ENCODE results near the gene PHF14. TPM values are rescaled to one million over a fixed set of nuclear protein-coding genes. Genes with fewer than 3 reads are reported as not detected.

PHF14 gene
- total RNA-seq, 6 donors from 2014 or later, result 19.0 to 85.9 (median 24.0) TPM

DNA sequence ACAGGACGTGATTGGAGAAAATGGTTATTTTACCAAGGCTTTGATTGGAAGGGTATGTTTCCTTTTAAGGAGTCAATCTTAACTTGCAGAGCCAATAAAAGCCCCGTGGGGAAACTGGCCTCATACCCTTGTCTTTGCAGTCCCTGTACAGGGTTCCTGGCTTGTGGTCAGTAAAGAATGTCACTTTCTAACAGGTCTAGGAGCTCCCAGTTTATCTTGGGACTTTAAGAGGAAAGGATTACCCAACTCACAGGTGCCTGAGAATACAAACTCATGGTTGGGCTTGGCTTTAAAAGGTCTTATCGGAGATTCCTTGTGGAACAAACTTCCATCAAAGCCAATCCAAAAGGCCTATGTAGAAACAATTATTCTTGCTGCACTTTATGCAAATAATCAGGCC lies 221.8 kb downstream of the PHF14 start:
- Histone ChIP-seq H3K27me3 (no peaks in the 10 kb centered on the region), H3K4me1 (peaks cover 0 to 27% (median 8%) of the 10 kb centered on the region in 4 donors), H3K27ac (peak overlapping the region in 2 of 4 donors; percentile 8 to 60), H3K36me3 (no peaks in the 10 kb centered on the region), H3K4me3 (peak overlapping the region in 1 of 4 donors; percentile 10), H3K9me3 (no peaks in the 10 kb centered on the region)
- WGBS, 2 donors, result 55% methylated on average over 3 of the region's 3 CpGs
- no peak for TF ChIP-seq POLR2AphosphoS5 (IDR thresholded peaks at IDR 0.05)
- TF ChIP-seq, protein P1, sequence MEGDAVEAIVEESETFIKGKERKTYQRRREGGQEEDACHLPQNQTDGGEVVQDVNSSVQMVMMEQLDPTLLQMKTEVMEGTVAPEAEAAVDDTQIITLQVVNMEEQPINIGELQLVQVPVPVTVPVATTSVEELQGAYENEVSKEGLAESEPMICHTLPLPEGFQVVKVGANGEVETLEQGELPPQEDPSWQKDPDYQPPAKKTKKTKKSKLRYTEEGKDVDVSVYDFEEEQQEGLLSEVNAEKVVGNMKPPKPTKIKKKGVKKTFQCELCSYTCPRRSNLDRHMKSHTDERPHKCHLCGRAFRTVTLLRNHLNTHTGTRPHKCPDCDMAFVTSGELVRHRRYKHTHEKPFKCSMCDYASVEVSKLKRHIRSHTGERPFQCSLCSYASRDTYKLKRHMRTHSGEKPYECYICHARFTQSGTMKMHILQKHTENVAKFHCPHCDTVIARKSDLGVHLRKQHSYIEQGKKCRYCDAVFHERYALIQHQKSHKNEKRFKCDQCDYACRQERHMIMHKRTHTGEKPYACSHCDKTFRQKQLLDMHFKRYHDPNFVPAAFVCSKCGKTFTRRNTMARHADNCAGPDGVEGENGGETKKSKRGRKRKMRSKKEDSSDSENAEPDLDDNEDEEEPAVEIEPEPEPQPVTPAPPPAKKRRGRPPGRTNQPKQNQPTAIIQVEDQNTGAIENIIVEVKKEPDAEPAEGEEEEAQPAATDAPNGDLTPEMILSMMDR (IDR thresholded peaks at IDR 0.05), result no peak
- TF ChIP-seq POLR2A (IDR thresholded peaks at IDR 0.05), result no peak
- no peak for TF ChIP-seq EP300 (IDR thresholded peaks at IDR 0.05)
- DNase-seq, result peak in 1 of 2 donors; percentile 60
- ATAC-seq (ENCODE audit: low FRiP score in 2 of 2), result no peak

DNA sequence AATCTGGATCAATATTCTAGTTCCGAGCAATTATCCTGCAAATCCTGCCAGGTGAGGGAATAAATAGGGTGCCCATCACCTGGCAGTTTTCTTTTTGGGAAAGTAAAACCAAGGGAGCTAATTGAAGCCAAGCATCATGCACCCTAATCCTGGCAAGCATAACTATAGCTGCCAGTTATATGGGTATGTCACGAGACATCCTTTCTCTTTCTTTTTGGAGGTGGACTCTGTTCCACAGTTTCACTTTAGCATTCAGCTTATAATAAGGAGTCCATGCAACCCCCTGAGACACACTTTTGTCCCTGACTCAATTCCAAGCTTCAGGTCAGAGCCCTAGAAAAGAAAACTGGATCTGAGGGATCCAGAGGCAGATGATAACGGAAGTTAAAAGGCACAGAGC lies 222.5 kb downstream of the PHF14 start:
- Histone ChIP-seq H3K4me1 (peaks cover 0 to 27% (median 8%) of the 10 kb centered on the region in 4 donors), H3K27me3 (no peaks in the 10 kb centered on the region), H3K4me3 (no peak overlapping the region), H3K36me3 (no peaks in the 10 kb centered on the region), H3K9me3 (no peaks in the 10 kb centered on the region), H3K27ac (peak overlapping the region in 1 of 4 donors; percentile 44)
- ATAC-seq (ENCODE audit: low FRiP score in 2 of 2), result no peak
- no peak for DNase-seq
- TF ChIP-seq POLR2AphosphoS5 (IDR thresholded peaks at IDR 0.05) (no peak), POLR2A (IDR thresholded peaks at IDR 0.05) (no peak), EP300 (IDR thresholded peaks at IDR 0.05) (no peak)
- TF ChIP-seq, protein P1 (IDR thresholded peaks at IDR 0.05), result no peak
- WGBS, 2 donors, result 81 to 82% methylated on average over 3 of the region's 3 CpGs

DNA sequence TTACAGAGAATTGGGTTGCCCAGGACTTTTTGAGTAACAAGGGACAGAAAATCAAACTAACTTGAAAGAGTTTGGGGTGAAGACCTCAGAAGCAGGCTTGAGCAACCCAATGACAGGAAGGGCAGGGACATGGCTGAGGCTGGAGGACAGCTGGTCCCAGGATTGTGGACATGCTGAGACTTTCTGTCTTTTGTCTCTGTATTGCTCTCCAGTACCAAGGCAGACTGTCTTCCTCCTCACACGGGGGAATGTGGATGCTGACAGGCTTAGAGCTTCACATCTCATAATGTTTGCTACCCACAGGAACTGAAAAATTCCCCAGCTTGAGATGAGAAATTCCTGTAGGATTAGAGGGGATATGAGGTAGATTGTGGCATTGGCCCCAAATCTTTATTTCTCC lies 229.6 kb downstream of the PHF14 start:
- Histone ChIP-seq H3K4me3 (no peak overlapping the region), H3K27ac (no peak overlapping the region), H3K36me3 (no peaks in the 10 kb centered on the region), H3K9me3 (no peaks in the 10 kb centered on the region), H3K27me3 (no peaks in the 10 kb centered on the region), H3K4me1 (peaks cover 0 to 8% (median 0%) of the 10 kb centered on the region in 4 donors)
- TF ChIP-seq POLR2A (IDR thresholded peaks at IDR 0.05) (no peak), EP300 (IDR thresholded peaks at IDR 0.05) (no peak), POLR2AphosphoS5 (IDR thresholded peaks at IDR 0.05) (no peak)
- TF ChIP-seq, protein P1 (IDR thresholded peaks at IDR 0.05), result no peak
- ATAC-seq (ENCODE audit: low FRiP score in 2 of 2), result no peak
- WGBS, 2 donors, result 59 to 82% methylated on average over 1 of the region's 1 CpG
- DNase-seq, result no peak

DNA sequence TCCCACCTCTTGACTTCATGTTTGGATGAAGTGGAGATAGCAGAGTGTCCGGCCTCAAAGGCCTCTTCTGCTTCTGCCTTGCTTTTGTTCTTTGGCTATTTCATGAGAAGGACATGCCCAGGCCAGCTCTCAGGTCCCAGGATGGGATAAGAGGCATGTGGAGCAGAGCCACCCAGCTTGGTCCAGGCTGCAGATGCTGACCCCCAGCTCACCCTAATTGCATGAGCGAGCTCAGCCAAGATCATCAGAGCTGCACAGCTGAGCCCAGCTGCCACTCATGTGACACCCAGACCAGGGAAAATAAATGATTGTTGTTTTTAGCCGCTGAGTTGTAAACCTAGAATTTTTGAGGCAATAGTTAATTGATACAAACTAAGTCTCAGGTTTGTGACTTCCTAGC lies 230.0 kb downstream of the PHF14 start:
- no peaks in the 10 kb centered on the region for H3K36me3 ChIP-seq
- WGBS, 2 donors, result 79 to 85% methylated on average over 3 of the region's 3 CpGs
- no peak overlapping the region for H3K4me3 ChIP-seq
- H3K27ac ChIP-seq, result no peak overlapping the region
- no peaks in the 10 kb centered on the region for H3K27me3 ChIP-seq
- DNase-seq (no peak), ATAC-seq (ENCODE audit: low FRiP score in 2 of 2) (no peak)
- no peaks in the 10 kb centered on the region for H3K9me3 ChIP-seq
- peaks cover 0 to 8% (median 0%) of the 10 kb centered on the region in 4 donors for H3K4me1 ChIP-seq
- TF ChIP-seq POLR2AphosphoS5 (IDR thresholded peaks at IDR 0.05), result peak in 1 of 2 donors; percentile 30
- TF ChIP-seq, protein P1 (IDR thresholded peaks at IDR 0.05), result no peak

DNA sequence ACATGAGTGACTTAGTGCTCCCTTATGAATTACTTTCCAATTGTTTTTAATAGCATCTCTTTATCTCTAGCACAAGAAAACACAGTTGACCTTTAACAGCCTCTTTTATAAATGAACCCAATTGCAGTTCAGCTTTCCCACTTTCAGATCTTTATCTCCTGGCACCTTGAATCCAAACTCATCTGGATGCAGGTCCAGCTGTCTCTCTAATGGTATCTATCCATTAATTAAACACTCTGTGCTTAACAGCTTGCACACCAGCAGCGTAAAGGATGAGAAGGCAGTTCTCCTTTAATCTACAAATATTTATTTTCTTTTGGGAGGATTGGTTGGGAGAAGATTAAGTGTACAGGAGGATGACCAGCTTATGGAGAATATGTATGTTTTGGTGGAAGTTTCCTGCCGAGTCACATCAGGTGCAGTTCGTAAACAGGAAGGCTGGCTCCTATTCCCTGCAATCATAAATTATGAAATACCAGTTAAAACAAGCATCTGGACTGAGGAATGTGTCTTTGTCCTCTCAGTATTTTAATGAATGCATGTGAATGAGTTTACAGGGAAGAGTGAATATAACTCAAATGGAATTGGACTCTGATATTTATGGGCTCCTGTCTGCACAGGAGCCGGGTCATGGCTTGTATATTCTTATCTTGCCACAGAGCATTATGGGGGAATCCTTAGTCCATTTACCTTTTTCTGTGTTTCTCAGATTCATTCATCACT lies 232.7 kb downstream of the PHF14 start:
- no peak overlapping the region for H3K27ac ChIP-seq
- H3K27me3 ChIP-seq, result no peaks in the 10 kb centered on the region
- peaks cover 0 to 8% (median under 1%) of the 10 kb centered on the region in 4 donors for H3K4me1 ChIP-seq
- WGBS, 2 donors, result 51 to 53% methylated on average over 4 of the region's 4 CpGs
- no peak for ATAC-seq (ENCODE audit: low FRiP score in 2 of 2)
- no peaks in the 10 kb centered on the region for H3K36me3 ChIP-seq
- no peak overlapping the region for H3K4me3 ChIP-seq
- no peak for DNase-seq
- TF ChIP-seq, protein P1 (IDR thresholded peaks at IDR 0.05), result no peak
- no peak for TF ChIP-seq POLR2A (IDR thresholded peaks at IDR 0.05)
- no peak for TF ChIP-seq EP300 (IDR thresholded peaks at IDR 0.05)
- no peak for TF ChIP-seq POLR2AphosphoS5 (IDR thresholded peaks at IDR 0.05)
- H3K9me3 ChIP-seq, result no peaks in the 10 kb centered on the region
